DND-41 (cell line): ENCODE results near the gene HPCA.

ENCODE experiments used
- ATAC-seq: fragments of 200-7000 bp; cut with Tn5 transposase; 3 replicates; pipeline ENCODE4 v1.9.1; 2021; ENCODE audit warnings: low read depth; ENCODE audit not compliant: insufficient read depth
- DNase-seq: peaks from one replicate; pipeline ENCODE4 v3.0.0-alpha.2; 2020
- H2AFZ ChIP-seq: 2 replicates; pipeline ENCODE4 v1.6.0; 2012; ENCODE audit warnings: low read depth, low read length
- H3K27ac ChIP-seq: 2 replicates; pipeline ENCODE4 v1.5.1; 2012; ENCODE audit warnings: low read length, inconsistent platforms
- H3K27me3 ChIP-seq: fragments of 200-600 bp; sonication (generic); 2 replicates; pipeline ENCODE4 v1.6.0; 2012; ENCODE audit warnings: low read length, mild to moderate bottlenecking, inconsistent platforms; ENCODE audit not compliant: insufficient read depth, poor library complexity
- H3K36me3 ChIP-seq: 2 replicates; pipeline ENCODE4 v1.5.1; 2012; ENCODE audit warnings: low read length, inconsistent platforms; ENCODE audit not compliant: insufficient read depth
- H3K4me1 ChIP-seq: 2 replicates; pipeline ENCODE4 v1.5.1; 2012; ENCODE audit warnings: mild to moderate bottlenecking, low read length; ENCODE audit not compliant: insufficient read depth
- H3K4me2 ChIP-seq: 2 replicates; pipeline ENCODE4 v1.6.0; 2012; ENCODE audit warnings: mild to moderate bottlenecking, moderate library complexity, low read length, inconsistent platforms; ENCODE audit not compliant: insufficient read depth
- H3K4me3 ChIP-seq, 2 experiments: fragments of 200-600 bp in 1 of 2; shearing (Covaris generic) in 1 of 2; 2 replicates each; pipeline ENCODE4 v1.5.1; 2012 to 2016; ENCODE audit warnings: inconsistent platforms in 2 of 2, low read length in 2 of 2, mild to moderate bottlenecking in 2 of 2, low read depth in 1 of 2, moderate library complexity in 1 of 2
- H3K79me2 ChIP-seq: 2 replicates; pipeline ENCODE4 v1.6.0; 2012; ENCODE audit warnings: low read length, inconsistent platforms; ENCODE audit not compliant: insufficient read depth
- H3K9ac ChIP-seq: 2 replicates; pipeline ENCODE4 v1.6.0; 2012; ENCODE audit warnings: low read depth, mild to moderate bottlenecking, inconsistent platforms, low read length, moderate library complexity
- H3K9me3 ChIP-seq: 2 replicates; pipeline ENCODE4 v1.5.1; 2012; ENCODE audit warnings: low read length, moderate library complexity, mild to moderate bottlenecking, inconsistent platforms; ENCODE audit not compliant: insufficient read depth, severe bottlenecking
- H4K20me1 ChIP-seq: 2 replicates; pipeline ENCODE4 v1.6.0; 2012; ENCODE audit warnings: low read length; ENCODE audit not compliant: insufficient read depth
- CTCF ChIP-seq: IDR thresholded peaks from 2 replicates; pipeline ENCODE4 v1.5.1; 2012; ENCODE audit warnings: borderline replicate concordance, low read length, moderate library complexity, mild to moderate bottlenecking; ENCODE audit not compliant: poor library complexity, severe bottlenecking; ENCODE audit errors: extremely low read depth
- EZH2 ChIP-seq: IDR thresholded peaks from 3 replicates; pipeline ENCODE4 v1.6.1; 2012; ENCODE audit warnings: borderline replicate concordance, low read depth, mild to moderate bottlenecking, moderate library complexity, low read length, inconsistent platforms; ENCODE audit not compliant: severe bottlenecking

The HPCA gene

GRCh38 chr1:32925403-32926162 lies 39.3 kb downstream of the HPCA start:
- Histone ChIP-seq H2AFZ (no peak overlapping the region), H3K9ac (no peak overlapping the region), H3K79me2 (no peaks in the 10 kb centered on the region), H3K9me3 (no peaks in the 10 kb centered on the region), H3K27ac (no peak overlapping the region), H3K36me3 (no peaks in the 10 kb centered on the region), H3K4me1 (no peaks in the 10 kb centered on the region), H4K20me1 (no peaks in the 10 kb centered on the region), H3K27me3 (no peaks in the 10 kb centered on the region), H3K4me2 (no peak overlapping the region), H3K4me3 (no peak overlapping the region)
- no peak for ATAC-seq
- DNase-seq = no peak
- no peak for TF ChIP-seq EZH2
- no peak for TF ChIP-seq CTCF

DNA sequence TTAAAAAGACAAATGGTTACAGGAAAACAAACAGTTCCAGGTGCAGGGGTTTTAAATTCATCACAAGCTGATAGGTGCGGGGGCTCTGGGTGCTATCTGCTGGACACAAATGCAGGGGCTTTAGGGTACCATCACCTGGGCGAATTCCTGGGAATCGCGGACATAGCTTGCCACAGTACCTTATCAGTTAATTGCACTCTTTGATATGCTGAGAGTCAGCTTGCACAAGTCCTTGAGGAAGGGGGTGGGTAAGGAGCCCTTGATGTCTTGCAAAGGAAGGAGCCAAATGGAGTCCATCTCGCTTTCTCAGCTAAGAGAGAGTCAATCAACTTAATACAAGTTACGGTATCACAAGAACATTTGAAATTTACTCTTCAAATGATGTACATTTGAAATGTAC lies 40.3 kb downstream of the HPCA start:
- Histone ChIP-seq H3K27ac (no peak overlapping the region), H3K27me3 (no peaks in the 10 kb centered on the region), H3K4me3 (no peak overlapping the region), H2AFZ (no peak overlapping the region), H3K4me2 (no peak overlapping the region), H3K4me1 (no peaks in the 10 kb centered on the region), H4K20me1 (no peaks in the 10 kb centered on the region), H3K9me3 (no peaks in the 10 kb centered on the region), H3K36me3 (no peaks in the 10 kb centered on the region), H3K79me2 (no peaks in the 10 kb centered on the region), H3K9ac (no peak overlapping the region)
- TF ChIP-seq CTCF = no peak
- no peak for TF ChIP-seq EZH2
- ATAC-seq = no peak
- no peak for DNase-seq

DNA sequence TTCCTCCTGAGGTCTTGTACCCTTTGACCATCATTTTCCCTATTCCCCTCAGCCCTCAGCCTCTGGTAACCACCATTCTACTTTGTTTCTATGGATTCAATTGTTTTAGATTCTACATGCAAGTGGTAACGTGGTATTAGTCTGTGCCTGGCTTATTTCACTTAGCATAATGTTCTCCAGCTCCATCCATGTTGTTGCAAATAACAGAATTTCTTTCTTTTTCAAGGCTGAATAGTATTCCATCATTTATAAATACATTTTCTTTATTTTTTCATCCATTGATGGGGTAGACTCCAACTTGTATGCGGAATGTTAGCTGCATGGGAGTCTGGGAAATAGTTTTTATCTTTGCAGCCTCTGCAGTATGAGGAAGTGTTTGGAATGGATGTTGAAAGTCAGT lies 41.1 kb downstream of the HPCA start:
- H3K9ac ChIP-seq = no peak overlapping the region
- TF ChIP-seq EZH2 = no peak
- no peak for TF ChIP-seq CTCF
- H3K27ac ChIP-seq = no peak overlapping the region
- no peaks in the 10 kb centered on the region for H3K79me2 ChIP-seq
- H3K36me3 ChIP-seq = no peaks in the 10 kb centered on the region
- H3K4me1 ChIP-seq = no peaks in the 10 kb centered on the region
- H4K20me1 ChIP-seq = no peaks in the 10 kb centered on the region
- no peak overlapping the region for H2AFZ ChIP-seq
- no peaks in the 10 kb centered on the region for H3K27me3 ChIP-seq
- no peaks in the 10 kb centered on the region for H3K9me3 ChIP-seq
- DNase-seq (no peak), ATAC-seq (no peak)
- no peak overlapping the region for H3K4me2 ChIP-seq
- no peak overlapping the region for H3K4me3 ChIP-seq
